GM12878 (cell line): ENCODE measurements around the gene CACNA1G. TPM values are rescaled to one million over a fixed set of nuclear protein-coding genes. Genes with fewer than 3 reads are reported as not detected.

Experiments
- ATAC-seq: fragments of 200-7000 bp; cut with Tn5 transposase; 3 replicates; pipeline ENCODE4 v1.9.1; 2020; ENCODE audit warnings: mild to moderate bottlenecking, moderate library complexity
- BruUV-seq: library from RNA; stranded (reverse); fragments of 400-500 nt; replicated peaks from 2 replicates; lab custom pipeline; 2021; lab: Mats Ljungman, UMichigan
- CTCF ChIA-PET: fragments of 300-600 bp; sonication (Branson Sonifier 250); formaldehyde crosslinking; extraction: SDS; loops from one replicate; lab custom pipeline; 2021; ENCODE audit warnings: inconsistent platforms; lab: Yijun Ruan, JAX
- POLR2A ChIA-PET: fragments of 350-600 bp; formaldehyde crosslinking; extraction: SDS; loops from one replicate; lab custom pipeline; 2021; ENCODE audit warnings: inconsistent platforms; lab: Charles Lee
- RAD21 ChIA-PET: fragments of 300-600 bp; sonication (Branson Sonifier 250); formaldehyde crosslinking; loops from one replicate; lab custom pipeline; 2023; ENCODE audit warnings: antibody characterized with exemption; ENCODE audit not compliant: unreplicated experiment; lab: Charles Lee
- SMC1A ChIA-PET: fragments of 300-600 bp; sonication (Branson Sonifier 250); formaldehyde crosslinking; loops from one replicate; lab custom pipeline; 2023; ENCODE audit not compliant: unreplicated experiment, uncharacterized antibody; lab: Charles Lee
- DNase-seq: peaks from one replicate; pipeline ENCODE4 v3.0.0-alpha.2; 2011; ENCODE audit warnings: low read depth, low spot score
- FAIRE-seq: peaks from 3 replicates; lab custom pipeline; 2011; peaks lifted over from hg19 to GRCh38; lab: Jason Lieb, UNC
- H2AFZ ChIP-seq: 2 replicates; pipeline ENCODE4 v1.6.0; 2011; ENCODE audit warnings: low read depth, low read length, control low read depth; ENCODE audit not compliant: control insufficient read depth
- H3K27ac ChIP-seq: 2 replicates; pipeline ENCODE4 v1.5.1; 2011; ENCODE audit warnings: control low read depth; ENCODE audit not compliant: control insufficient read depth, insufficient read depth
- H3K27me3 ChIP-seq, 2 experiments: replicated peaks in 1 of 2; 2 replicates each; pipeline versions ENCODE4 v1.6.0 to v1.6.1; 2011; ENCODE audit warnings: low read length in 1 of 2; ENCODE audit not compliant: control insufficient read depth in 2 of 2, insufficient read depth in 2 of 2
- H3K36me3 ChIP-seq, 2 experiments: 2 replicates each; pipeline ENCODE4 v1.5.1; 2011; ENCODE audit warnings: low read length in 1 of 2; ENCODE audit not compliant: control insufficient read depth in 2 of 2, insufficient read depth in 2 of 2
- H3K4me1 ChIP-seq: 2 replicates; pipeline ENCODE4 v1.6.1; 2011; ENCODE audit warnings: mild to moderate bottlenecking, low read length, moderate library complexity, mixed read lengths; ENCODE audit not compliant: control insufficient read depth, insufficient read depth
- H3K4me2 ChIP-seq: 2 replicates; pipeline ENCODE4 v1.6.0; 2011; ENCODE audit warnings: control low read depth; ENCODE audit not compliant: control insufficient read depth, insufficient read depth
- H3K4me3 ChIP-seq: fragments of 200-600 bp; sonication (generic); 2 replicates; pipeline ENCODE4 v1.5.1; 2016
- H3K79me2 ChIP-seq: 2 replicates; pipeline ENCODE4 v1.6.0; 2011; ENCODE audit warnings: low read length; ENCODE audit not compliant: control insufficient read depth, insufficient read depth
- H3K9ac ChIP-seq: 2 replicates; pipeline ENCODE4 v1.8.0; 2011; ENCODE audit warnings: low read length, control low read depth, mixed read lengths; ENCODE audit not compliant: control insufficient read depth, insufficient read depth
- H3K9me3 ChIP-seq: replicated peaks from 3 replicates; pipeline ENCODE4 v1.5.1; 2011; ENCODE audit warnings: mild to moderate bottlenecking, low read length; ENCODE audit not compliant: control insufficient read depth, insufficient read depth
- H4K20me1 ChIP-seq: 2 replicates; pipeline ENCODE4 v1.6.0; 2011; ENCODE audit not compliant: control insufficient read depth, insufficient read depth
- CBFB ChIP-seq: IDR thresholded peaks from 2 replicates; pipeline ENCODE4 v1.6.1; 2016; ENCODE audit warnings: antibody characterized with exemption, low read depth
- GATAD2B ChIP-seq: fragments of 450-650 bp; conservative IDR thresholded peaks from 2 replicates; pipeline ENCODE4 v1.6.1; 2017; ENCODE audit warnings: low read depth, mild to moderate bottlenecking, moderate library complexity
- SRF ChIP-seq, 2 experiments: IDR thresholded peaks; 2 replicates each; pipeline ENCODE4 v1.6.1; 2011; ENCODE audit warnings: low read depth in 2 of 2, low read length in 2 of 2, mild to moderate bottlenecking in 1 of 2, moderate library complexity in 1 of 2
- WGBS: methylation state at CpG from one replicate; pipeline ENCODE4 v1.1.6; 2016; ENCODE audit warnings: low lambda C conversion rate; ENCODE audit not compliant: insufficient replicate concordance, insufficient coverage; ENCODE audit errors: missing lambda C conversion rate; 5-methylcytosine and 5-hydroxymethylcytosine counted together
- in situ Hi-C: fragments of 300-500 bp; cut with MboI; formaldehyde crosslinking; loops from 9 replicates; pipeline ENCODE4 v1.14.3; 2018; ENCODE audit warnings: mixed read lengths
- intact Hi-C: fragments of 100-400 bp; cut with micrococcal nuclease; formaldehyde crosslinking; loops from one replicate; pipeline ENCODE4 v1.14.2; 2022; ENCODE audit not compliant: unreplicated experiment
- polyA plus RNA-seq, 11 experiments: library from polyadenylated mRNA; depleted of rRNA in 4 of 11; unstranded in 6 of 11; stranded (reverse) in 5 of 11; fragments of >200 nt; fragmentation: Nextera tagmentation in 4 of 11; fragmentation: Illumina TruSeq in 1 of 11; extraction: Ambion mirVana in 4 of 11; extraction: Trizol in 1 of 11; gene quantifications; 1 replicate in 1 of 11; 2 replicates in 10 of 11; pipeline versions ENCODE4 v1.2.1 to v1.2.3, GENCODE V29; 2011 to 2016; ENCODE audit warnings: inconsistent platforms in 2 of 11, missing spikeins in 2 of 11, low read depth in 1 of 11
- total RNA-seq, 4 experiments: library from RNA; depleted of rRNA in 3 of 4; stranded (reverse); fragments of >200 nt in 3 of 4; fragmentation: Illumina TruSeq in 1 of 4; extraction: Trizol in 1 of 4; gene quantifications; 2 replicates each; pipeline versions ENCODE4 v1.2.1 to v1.2.3, GENCODE V29; 2013 to 2021
- TF ChIP-seq, protein P1 (sequence below): IDR thresholded peaks from 2 replicates; pipeline ENCODE4 v1.6.1; 2011; ENCODE audit warnings: borderline replicate concordance, low read depth, mild to moderate bottlenecking, moderate library complexity, low read length; ENCODE audit not compliant: insufficient read depth, poor library complexity, severe bottlenecking
- TF ChIP-seq, protein P2 (sequence below): IDR thresholded peaks from 2 replicates; pipeline ENCODE4 v1.6.1; 2011; ENCODE audit warnings: borderline replicate concordance, low read depth, mild to moderate bottlenecking, moderate library complexity, mixed read lengths, low read length; ENCODE audit not compliant: insufficient read depth; ENCODE audit errors: extremely low read length
- TF ChIP-seq, protein P3 (sequence below): IDR thresholded peaks from 2 replicates; pipeline ENCODE4 v1.6.1; 2011; ENCODE audit warnings: low read depth, low read length, improper control_type of control experiment, borderline replicate concordance
- TF ChIP-seq, protein P4 (sequence below): fragments of 450-650 bp; formaldehyde crosslinking; IDR thresholded peaks from 2 replicates; pipeline ENCODE4 v1.4.0; 2022; ENCODE audit warnings: mild to moderate bottlenecking, moderate library complexity

CACNA1G gene
- total and polyA plus RNA-seq, 10 of the 15 experiments (the other 5 are each of a cell fraction or from before 2014, with no cell fraction given): 0.03 to 0.15 TPM; not detected in 8

DNA sequence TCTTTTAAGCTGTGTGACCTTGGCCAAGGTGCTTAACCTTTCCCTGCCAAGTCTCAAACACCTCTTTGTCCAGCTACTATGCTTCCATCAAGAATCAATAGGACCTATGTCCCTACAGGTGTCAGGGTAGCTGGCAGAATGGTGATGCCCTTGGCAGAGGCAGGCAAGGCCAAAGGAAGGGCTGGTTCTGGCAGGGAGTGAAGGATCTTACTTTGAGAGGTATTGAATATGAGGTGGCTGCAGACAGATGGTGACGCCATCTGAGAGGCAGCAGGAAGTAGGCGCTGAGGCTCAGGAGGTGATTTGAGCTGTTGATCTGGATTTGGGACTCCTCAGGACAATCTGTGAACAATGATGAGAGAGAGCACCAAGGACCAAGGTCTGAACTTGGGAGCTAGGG lies 86.7 kb downstream of the CACNA1G start:
- intact Hi-C loops: no loop called here
- Histone ChIP-seq H2AFZ (no peak overlapping the region), H3K27me3 (no peaks in the 10 kb centered on the region), H3K9me3 (no peaks in the 10 kb centered on the region), H3K4me3 (no peak overlapping the region)
- RAD21 ChIA-PET: no interaction called here
- in situ Hi-C loops: no loop called here
- TF ChIP-seq GATAD2B: no peak
- TF ChIP-seq, all 136 proteins: peak for 0
- ATAC-seq (no peak), DNase-seq (no peak), FAIRE-seq (no peak)
- Histone ChIP-seq H3K36me3 (no peaks in the 10 kb centered on the region), H3K9ac (no peak overlapping the region), H3K27ac (no peak overlapping the region), H3K4me2 (no peak overlapping the region), H3K79me2 (no peaks in the 10 kb centered on the region), H3K4me1 (no peaks in the 10 kb centered on the region), H4K20me1 (no peaks in the 10 kb centered on the region)
- 100% methylated on average over 2 of the region's 2 CpGs for WGBS
- ChIA-PET SMC1A (no interaction called here), POLR2A (no interaction called here), CTCF (interaction anchor here (0.7 to 1.3 kb wide), 3 partner anchors 17 to 306 kb away, joined by 3 to 4 read pairs (median 3); no protein-coding TSS in a partner anchor)
- BruUV-seq: no TSS peak

DNA sequence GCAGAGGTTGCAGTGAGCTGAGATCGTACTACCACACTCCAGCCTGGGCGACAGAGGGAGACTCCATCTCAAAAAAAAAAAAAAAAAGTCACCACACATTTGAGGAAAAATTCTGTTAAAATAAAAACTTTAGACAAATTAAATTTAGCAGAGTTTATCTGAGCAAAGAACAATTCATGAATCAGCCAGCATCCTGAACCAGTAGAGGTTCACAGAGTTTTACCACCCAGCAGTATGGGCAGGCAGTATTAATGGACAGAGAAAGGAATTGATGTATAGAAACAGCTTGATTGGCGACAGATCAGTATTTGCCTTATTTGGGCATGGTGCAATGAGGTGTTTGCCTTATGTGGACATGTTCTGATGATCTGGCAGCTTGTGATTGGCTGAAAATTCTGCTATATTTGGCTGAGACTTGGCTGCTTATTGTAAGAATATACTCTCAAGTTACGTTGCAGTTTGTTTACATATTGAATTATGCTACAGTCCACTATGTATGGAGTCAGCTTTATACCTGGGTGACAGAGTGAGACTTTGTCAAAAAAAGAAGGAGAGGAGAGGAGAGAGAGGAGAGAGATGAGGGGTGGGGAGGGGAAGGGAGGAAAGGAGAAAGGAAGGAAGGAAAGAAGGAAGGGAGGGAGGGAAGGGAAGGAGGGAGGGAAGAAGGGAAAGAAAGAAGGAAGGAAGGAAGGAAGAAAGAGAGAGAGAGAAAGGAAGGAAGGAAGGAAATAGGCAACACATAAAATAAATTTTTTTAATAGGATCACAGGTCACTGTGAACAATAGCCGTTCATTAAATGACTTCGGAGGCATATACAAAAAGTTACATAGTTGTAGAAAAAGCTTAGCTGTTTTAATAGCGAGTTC lies 88.8 kb downstream of the CACNA1G start:
- no peaks in the 10 kb centered on the region for H3K79me2 ChIP-seq
- H3K4me1 ChIP-seq: no peaks in the 10 kb centered on the region
- ChIA-PET POLR2A (interaction anchor here (0.6 to 1.0 kb wide), 4 partner anchors 10 to 122 kb away, joined by 3 read pairs; no protein-coding TSS in a partner anchor), SMC1A (no interaction called here), CTCF (no interaction called here), RAD21 (no interaction called here)
- no peaks in the 10 kb centered on the region for H3K36me3 ChIP-seq
- H3K4me3 ChIP-seq: no peak overlapping the region
- H3K9me3 ChIP-seq: peaks cover 3% of the 10 kb centered on the region; the same call in 2 of the 3 replicates
- H3K4me2 ChIP-seq: no peak overlapping the region
- H4K20me1 ChIP-seq: no peaks in the 10 kb centered on the region
- H3K27me3 ChIP-seq: no peaks in the 10 kb centered on the region
- BruUV-seq: no TSS peak
- in situ Hi-C loops: no loop called here
- 49% methylated on average over 7 of the region's 7 CpGs for WGBS
- ATAC-seq (0 out of 3 replicates have a peak, but pooled peaks have one; percentile 19), DNase-seq (no peak), FAIRE-seq (no peak)
- H3K27ac ChIP-seq: no peak overlapping the region
- intact Hi-C loops: no loop called here
- H2AFZ ChIP-seq: no peak overlapping the region
- no peak overlapping the region for H3K9ac ChIP-seq
- TF ChIP-seq, protein P1, sequence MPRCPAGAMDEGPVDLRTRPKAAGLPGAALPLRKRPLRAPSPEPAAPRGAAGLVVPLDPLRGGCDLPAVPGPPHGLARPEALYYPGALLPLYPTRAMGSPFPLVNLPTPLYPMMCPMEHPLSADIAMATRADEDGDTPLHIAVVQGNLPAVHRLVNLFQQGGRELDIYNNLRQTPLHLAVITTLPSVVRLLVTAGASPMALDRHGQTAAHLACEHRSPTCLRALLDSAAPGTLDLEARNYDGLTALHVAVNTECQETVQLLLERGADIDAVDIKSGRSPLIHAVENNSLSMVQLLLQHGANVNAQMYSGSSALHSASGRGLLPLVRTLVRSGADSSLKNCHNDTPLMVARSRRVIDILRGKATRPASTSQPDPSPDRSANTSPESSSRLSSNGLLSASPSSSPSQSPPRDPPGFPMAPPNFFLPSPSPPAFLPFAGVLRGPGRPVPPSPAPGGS: no peak
- peak; percentile 86 to 94 for TF ChIP-seq SRF (IDR thresholded peaks at IDR 0.05; ENCODE audit: low read depth in 2 of 2, low read length in 2 of 2)
- TF ChIP-seq, protein P2, sequence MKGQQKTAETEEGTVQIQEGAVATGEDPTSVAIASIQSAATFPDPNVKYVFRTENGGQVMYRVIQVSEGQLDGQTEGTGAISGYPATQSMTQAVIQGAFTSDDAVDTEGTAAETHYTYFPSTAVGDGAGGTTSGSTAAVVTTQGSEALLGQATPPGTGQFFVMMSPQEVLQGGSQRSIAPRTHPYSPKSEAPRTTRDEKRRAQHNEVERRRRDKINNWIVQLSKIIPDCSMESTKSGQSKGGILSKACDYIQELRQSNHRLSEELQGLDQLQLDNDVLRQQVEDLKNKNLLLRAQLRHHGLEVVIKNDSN: no peak
- TF ChIP-seq, protein P3, sequence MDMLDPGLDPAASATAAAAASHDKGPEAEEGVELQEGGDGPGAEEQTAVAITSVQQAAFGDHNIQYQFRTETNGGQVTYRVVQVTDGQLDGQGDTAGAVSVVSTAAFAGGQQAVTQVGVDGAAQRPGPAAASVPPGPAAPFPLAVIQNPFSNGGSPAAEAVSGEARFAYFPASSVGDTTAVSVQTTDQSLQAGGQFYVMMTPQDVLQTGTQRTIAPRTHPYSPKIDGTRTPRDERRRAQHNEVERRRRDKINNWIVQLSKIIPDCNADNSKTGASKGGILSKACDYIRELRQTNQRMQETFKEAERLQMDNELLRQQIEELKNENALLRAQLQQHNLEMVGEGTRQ: no peak
- TF ChIP-seq, protein P4, sequence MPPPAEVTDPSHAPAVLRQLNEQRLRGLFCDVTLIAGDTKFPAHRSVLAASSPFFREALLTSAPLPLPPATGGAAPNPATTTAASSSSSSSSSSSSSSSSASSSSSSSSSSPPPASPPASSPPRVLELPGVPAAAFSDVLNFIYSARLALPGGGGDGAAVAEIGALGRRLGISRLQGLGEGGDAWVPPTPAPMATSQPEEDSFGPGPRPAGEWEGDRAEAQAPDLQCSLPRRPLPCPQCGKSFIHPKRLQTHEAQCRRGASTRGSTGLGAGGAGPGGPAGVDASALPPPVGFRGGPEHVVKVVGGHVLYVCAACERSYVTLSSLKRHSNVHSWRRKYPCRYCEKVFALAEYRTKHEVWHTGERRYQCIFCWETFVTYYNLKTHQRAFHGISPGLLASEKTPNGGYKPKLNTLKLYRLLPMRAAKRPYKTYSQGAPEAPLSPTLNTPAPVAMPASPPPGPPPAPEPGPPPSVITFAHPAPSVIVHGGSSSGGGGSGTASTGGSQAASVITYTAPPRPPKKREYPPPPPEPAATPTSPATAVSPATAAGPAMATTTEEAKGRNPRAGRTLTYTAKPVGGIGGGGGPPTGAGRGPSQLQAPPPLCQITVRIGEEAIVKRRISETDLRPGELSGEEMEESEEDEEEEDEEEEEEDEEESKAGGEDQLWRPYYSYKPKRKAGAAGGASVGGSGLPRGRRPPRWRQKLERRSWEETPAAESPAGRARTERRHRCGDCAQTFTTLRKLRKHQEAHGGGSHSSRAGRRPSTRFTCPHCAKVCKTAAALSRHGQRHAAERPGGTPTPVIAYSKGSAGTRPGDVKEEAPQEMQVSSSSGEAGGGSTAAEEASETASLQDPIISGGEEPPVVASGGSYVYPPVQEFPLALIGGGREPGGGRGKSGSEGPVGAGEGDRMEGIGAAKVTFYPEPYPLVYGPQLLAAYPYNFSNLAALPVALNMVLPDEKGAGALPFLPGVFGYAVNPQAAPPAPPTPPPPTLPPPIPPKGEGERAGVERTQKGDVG (CRISPR knock-in tag): no peak
- no peak for TF ChIP-seq CBFB
